Fibroblast of gingiva (primary cell): ENCODE results near the gene ZMYND8.

Experiments
- DNase-seq: peaks from one replicate; pipeline ENCODE4 v3.0.0-alpha.2; 2011; ENCODE audit warnings: low read depth

ZMYND8 gene

GRCh38 chr20:47174456-47175243 is 181.8 kb downstream of the ZMYND8 start:
- no peak for DNase-seq

GRCh38 chr20:47173596-47174216 is 182.8 kb downstream of the ZMYND8 start:
- DNase-seq: no peak

DNA sequence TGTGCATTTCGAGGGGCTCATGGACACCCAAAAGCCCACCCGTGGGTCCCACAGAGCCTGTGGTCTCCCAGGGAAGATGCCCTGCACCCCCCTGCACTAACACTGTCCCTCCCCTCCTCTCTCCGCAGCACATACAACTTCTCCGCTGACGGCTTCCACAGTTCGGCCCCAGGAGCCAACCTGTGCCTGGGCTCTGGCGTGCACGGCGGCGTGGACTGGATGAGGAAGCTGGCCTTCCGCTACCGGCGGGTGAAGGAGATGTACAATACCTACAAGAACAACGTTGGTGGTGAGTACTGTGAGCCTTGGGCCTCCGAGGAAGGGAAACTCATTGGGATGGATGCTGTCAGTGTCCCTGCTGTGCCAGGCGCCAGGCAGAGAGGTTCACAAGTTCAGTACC is 183.9 kb downstream of the ZMYND8 start:
- DNase-seq: no peak

DNA sequence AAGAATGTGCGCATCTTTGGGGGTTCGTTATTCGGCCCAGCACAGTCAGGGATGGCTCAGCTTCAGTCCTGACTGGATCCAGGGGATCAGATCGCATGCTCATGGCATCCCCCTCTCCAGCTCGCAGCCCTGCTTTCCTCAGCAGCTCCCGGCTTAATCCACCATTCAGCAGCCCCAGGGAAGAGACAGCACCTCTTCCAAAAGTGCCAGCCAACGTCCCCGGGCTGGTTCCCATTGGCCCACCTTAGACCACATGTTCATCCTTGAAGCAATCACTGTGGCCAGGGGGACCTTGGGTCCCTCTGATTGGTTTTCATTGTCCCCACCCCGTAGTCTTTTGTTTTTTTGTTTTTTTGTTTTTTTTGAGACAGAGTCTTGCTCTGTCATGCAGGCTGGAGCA is 188.7 kb downstream of the ZMYND8 start:
- no peak for DNase-seq

- DNase-seq: no peak
Observed at GRCh38 chr20:47165376-47165865, 191.1 kb downstream of the ZMYND8 start.

- no peak for DNase-seq
Observed at GRCh38 chr20:47164140-47164539, 192.4 kb downstream of the ZMYND8 start.

DNA sequence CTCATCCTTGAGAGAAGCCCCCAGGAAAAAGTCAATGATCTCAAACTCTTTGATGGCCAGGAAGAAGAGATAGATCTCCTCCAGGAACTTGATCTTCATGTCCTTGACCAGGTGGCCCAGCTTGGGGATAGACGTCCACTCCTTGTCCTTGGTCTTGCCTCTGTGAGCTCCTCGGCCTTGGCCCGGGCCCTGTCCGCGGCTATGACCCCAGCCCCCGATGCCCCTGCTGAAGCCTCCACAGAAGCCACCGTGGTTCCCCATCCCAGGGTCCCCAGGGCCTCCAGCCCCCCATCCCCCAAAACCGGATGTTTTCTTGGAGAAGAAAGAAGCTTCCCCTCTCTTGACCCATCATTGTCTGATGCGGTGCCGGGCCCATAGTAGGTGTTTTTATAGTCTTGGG is 195.1 kb downstream of the ZMYND8 start:
- no peak for DNase-seq

- DNase-seq: no peak
Observed at GRCh38 chr20:47160992-47161391, 195.5 kb downstream of the ZMYND8 start.

DNA sequence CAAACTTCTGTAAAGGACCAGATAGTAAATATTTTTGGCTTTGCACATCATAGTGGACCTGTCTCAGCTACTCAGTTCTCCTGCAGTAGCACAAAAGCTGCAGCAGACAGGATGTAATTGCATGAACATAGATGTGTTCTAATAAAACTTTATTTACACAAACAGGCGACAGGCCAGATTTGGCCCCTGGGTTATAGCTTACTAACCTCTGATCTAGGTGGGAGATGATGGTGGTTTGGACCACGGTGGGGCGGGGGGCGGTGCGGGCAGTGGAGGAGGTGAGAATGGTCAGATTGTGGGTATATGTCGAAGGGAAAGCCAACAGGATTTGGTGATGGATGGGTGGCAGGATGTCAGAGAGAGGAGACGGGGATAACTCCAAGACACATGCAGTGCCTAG is 196.3 kb downstream of the ZMYND8 start:
- DNase-seq: no peak
